ENCODE measurements around the gene CDCP1. TPM values are rescaled to one million over a fixed set of nuclear protein-coding genes. Genes with fewer than 3 reads are reported as not detected.
A peak's percentile ranks its signal among the peaks of the same experiment; 100 is the strongest.

Gene CDCP1
- total RNA-seq, 1 donor from 2014 or later, result 7.4 TPM

DNA sequence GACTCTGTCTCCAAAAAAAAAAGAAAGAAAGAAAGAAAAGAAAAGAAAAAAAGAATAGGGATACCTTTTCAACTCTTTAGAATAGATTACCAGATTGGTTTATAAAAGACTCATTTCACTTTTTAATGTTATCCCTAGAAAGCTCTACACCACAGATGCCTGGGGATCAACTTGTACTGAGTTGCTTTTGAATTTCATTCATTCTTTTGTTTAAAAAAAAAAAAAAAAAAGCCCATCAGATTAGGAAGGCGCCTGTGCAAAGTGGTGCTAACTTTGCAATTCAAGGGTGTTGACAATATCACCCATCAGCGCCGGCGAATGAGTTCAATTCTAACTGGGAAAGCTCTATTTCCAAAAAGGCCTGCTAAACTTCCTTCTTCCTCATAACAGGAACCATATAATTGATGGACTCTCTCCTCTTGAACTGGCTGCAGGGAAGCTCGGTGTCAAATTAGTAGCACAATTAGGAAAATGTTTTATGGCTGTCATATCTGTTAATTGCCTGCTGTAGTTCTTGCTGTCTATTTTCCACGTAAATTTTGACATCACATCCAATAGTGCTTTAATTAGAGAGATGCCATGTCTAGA is 48.8 kb downstream of the CDCP1 start:
- Mint-ChIP-seq H3K27ac (no peak overlapping the region), H3K4me1 (ENCODE audit: low read depth) (peaks cover 24% of the 10 kb centered on the region), H3K4me3 (ENCODE audit: low read depth) (no peak overlapping the region), H3K36me3 (ENCODE audit: low read depth) (peaks cover 47% of the 10 kb centered on the region), H3K9me3 (no peaks in the 10 kb centered on the region), H3K27me3 (ENCODE audit: low read depth) (peaks cover 1% of the 10 kb centered on the region)
- DNase-seq (ENCODE audit: low spot score), result no peak
- intact Hi-C loops (cut with micrococcal nuclease), result no loop called here

DNA sequence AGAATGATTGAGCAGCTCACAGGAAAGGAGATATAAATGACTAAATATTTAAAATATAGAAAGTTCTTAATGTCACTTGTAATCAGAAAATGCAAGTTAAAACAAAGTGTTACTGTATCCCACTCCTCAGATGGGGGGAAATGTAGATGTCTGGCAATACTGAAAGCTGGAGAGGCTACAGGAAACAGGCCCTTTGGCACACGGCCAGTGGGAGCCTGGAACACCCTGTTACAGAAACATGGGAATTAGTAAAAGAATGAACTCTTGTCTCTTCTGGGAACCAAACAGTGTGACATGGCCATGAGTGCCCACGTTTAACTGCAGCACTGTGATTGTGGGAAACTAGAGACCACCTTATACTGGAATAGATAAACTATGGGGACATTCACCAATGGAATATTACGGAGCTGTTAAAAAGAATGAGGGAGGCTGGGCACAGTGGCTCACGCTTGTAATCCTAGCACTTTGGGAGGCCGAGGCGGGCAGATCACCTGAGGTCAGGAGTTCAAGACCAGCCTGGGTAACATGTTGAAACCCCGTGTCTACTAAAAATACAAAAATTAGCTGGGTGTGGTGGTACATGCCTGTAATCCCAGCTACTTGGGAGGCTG is 50.2 kb downstream of the CDCP1 start:
- Mint-ChIP-seq H3K36me3 (ENCODE audit: low read depth) (peaks cover 59% of the 10 kb centered on the region), H3K27me3 (ENCODE audit: low read depth) (peaks cover 1% of the 10 kb centered on the region), H3K4me1 (ENCODE audit: low read depth) (peaks cover 20% of the 10 kb centered on the region), H3K9me3 (no peaks in the 10 kb centered on the region), H3K27ac (no peak overlapping the region), H3K4me3 (ENCODE audit: low read depth) (no peak overlapping the region)
- no peak for DNase-seq (ENCODE audit: low spot score)
- intact Hi-C loops (cut with micrococcal nuclease), result no loop called here

DNA sequence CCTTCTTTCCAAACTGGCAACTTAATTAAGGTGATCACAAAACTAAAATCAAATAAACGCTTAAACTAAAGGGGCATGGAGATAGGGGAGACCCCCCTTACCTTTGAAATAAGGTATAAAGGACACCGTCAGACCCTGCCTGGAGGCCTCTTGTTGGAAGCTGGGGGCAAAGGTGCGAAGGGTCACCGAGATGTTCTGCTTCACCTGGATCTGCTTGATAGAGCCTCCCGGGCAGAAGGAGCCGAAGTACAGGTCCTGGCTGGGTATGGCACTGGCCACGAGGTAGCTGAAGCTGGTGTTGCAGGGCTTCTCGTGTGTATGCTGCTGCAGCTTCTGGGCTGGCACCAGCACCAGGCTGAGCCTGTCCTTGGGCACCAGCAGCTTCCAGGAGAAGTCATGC is 53.0 kb downstream of the CDCP1 start:
- H3K9me3 Mint-ChIP-seq, result no peaks in the 10 kb centered on the region
- H3K4me1 Mint-ChIP-seq (ENCODE audit: low read depth), result peaks cover 26% of the 10 kb centered on the region
- H3K27me3 Mint-ChIP-seq (ENCODE audit: low read depth), result peaks cover 1% of the 10 kb centered on the region
- H3K27ac Mint-ChIP-seq, result no peak overlapping the region
- DNase-seq (ENCODE audit: low spot score), result no peak
- intact Hi-C loops (cut with micrococcal nuclease), result no loop called here
- H3K4me3 Mint-ChIP-seq (ENCODE audit: low read depth), result no peak overlapping the region
- H3K36me3 Mint-ChIP-seq (ENCODE audit: low read depth), result peaks cover 75% of the 10 kb centered on the region

DNA sequence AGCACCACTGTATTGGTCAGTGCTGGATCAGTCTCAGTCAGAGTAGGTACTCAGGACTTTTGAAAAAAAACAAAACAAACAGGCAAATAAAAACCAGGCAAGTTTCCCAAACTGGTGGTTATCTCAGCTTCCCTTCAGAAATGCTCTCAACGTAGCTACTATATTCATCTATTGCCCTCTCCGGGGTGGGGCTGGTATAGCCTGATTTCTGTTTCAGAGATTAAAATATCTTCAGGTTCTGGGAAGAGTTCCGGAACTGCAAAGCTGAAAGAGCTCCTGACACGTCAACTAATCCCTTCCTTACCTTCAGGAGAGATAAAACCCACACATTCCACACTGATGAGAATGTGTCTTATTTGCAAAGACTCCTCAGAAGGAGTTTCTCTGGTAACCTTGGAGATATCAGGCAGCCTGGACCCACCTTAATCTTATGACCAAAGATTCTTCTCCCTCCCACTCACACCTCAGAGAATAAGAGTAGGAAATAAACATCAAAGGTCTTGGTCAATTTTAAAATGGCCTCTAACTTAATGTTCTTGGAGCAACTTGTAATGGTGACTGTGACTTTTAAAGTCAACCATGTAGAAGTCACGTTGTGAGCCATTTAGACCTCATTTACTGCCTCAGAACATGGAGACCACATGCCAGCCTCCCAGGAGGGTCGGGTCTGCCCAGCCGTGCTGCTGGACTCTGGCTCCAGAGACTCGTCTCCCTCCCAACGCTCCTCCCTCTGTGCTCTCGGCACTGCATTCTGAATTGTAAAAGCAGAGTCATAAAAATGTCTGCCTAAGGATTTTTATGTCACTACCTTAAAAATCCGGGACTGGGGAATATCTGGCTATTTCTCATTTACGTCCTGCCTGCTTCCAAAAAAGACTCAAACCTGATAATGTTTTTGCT is 53.8 kb downstream of the CDCP1 start:
- intact Hi-C loops (cut with micrococcal nuclease), result no loop called here
- Mint-ChIP-seq H3K27ac (no peak overlapping the region), H3K4me1 (ENCODE audit: low read depth) (peaks cover 23% of the 10 kb centered on the region), H3K36me3 (ENCODE audit: low read depth) (peaks cover 74% of the 10 kb centered on the region), H3K4me3 (ENCODE audit: low read depth) (no peak overlapping the region), H3K9me3 (no peaks in the 10 kb centered on the region), H3K27me3 (ENCODE audit: low read depth) (peaks cover 1% of the 10 kb centered on the region)
- no peak for DNase-seq (ENCODE audit: low spot score)

DNA sequence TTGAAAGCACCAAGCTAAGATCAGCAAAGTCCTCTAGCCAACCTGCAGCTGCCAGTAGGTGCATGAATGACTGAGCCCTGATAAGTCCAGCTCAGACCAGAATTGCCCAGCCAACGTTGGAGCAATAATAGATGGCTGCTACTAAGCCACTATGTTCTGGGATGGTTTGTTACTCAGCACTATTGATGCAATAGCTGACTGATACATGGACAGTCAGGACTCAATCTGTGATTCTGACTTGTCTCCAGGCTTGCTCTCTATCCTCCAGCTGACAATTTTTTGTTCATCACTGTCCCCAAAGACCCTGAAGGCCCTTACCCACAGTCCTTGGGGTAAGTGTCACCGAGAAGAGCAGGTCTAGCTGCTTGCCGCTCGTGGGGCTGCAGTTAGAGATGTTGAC is 55.3 kb downstream of the CDCP1 start:
- no peaks in the 10 kb centered on the region for H3K9me3 Mint-ChIP-seq
- peaks cover 77% of the 10 kb centered on the region for H3K36me3 Mint-ChIP-seq (ENCODE audit: low read depth)
- H3K4me3 Mint-ChIP-seq (ENCODE audit: low read depth), result no peak overlapping the region
- peaks cover 21% of the 10 kb centered on the region for H3K4me1 Mint-ChIP-seq (ENCODE audit: low read depth)
- H3K27ac Mint-ChIP-seq, result no peak overlapping the region
- intact Hi-C loops (cut with micrococcal nuclease), result no loop called here
- no peak for DNase-seq (ENCODE audit: low spot score)
- H3K27me3 Mint-ChIP-seq (ENCODE audit: low read depth), result peaks cover 1% of the 10 kb centered on the region

DNA sequence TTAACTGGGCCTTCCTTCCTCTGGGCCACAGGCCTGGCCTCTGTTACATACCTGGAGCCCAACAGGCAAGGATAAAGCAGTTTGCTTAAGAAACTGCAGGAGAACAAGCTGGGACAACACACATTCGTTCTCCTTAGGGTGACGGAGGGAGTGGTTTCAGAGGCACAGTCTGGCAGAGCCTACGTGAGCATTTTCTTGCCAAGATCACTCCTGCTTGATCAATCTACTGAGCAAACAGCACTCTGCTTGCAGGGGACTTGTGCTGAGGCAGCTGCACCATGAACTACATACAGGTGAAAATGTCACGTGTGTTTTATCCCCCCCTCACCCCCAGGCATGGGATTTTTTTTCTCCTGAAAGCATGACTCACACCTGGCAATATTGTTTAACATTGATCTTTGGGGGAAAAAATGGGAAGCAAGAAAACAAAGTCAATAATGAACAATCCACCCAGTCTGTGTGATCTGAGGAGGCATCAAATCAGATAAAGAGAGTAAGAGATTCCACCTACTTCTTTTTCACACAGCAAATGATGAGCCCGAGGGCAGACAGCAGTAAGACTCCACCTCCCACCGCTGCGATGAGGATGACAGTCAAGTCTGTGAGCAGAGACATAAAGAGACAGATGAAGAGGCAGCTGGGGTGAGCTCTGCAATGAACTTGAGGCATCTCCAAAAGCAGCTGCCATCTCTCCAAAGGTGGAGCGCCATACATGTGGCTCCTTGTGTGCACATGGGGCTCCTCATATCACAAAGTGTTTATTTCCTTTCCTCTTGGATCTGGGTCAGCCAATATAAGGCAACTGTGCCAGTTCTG is 57.4 kb downstream of the CDCP1 start:
- Mint-ChIP-seq H3K36me3 (ENCODE audit: low read depth) (peaks cover 75% of the 10 kb centered on the region), H3K4me3 (ENCODE audit: low read depth) (no peak overlapping the region), H3K27ac (peak overlapping the region; percentile 60), H3K27me3 (ENCODE audit: low read depth) (peaks cover 1% of the 10 kb centered on the region), H3K9me3 (no peaks in the 10 kb centered on the region), H3K4me1 (ENCODE audit: low read depth) (peaks cover 13% of the 10 kb centered on the region)
- intact Hi-C loops (cut with micrococcal nuclease), result no loop called here
- DNase-seq (ENCODE audit: low spot score), result no peak

DNA sequence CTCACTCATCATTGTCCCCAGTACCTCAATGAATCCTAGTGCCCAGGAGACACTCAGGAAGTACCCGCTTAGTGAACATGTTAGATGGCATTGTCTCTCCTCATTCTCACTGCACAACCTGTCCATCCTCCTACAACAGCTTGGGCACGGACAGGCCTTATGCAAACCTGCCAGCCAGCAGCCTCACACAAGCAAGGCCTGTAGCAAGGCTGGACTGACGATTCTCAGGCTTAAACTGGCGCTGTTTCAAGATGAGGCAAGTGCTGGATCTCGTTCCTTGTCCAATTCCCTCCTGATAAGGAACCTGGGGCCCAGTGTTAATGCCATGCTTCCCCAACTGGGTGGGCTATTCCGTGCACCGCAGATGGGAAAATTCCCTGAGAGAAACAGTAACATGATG is 59.0 kb downstream of the CDCP1 start:
- DNase-seq (ENCODE audit: low spot score), result no peak
- H3K27me3 Mint-ChIP-seq (ENCODE audit: low read depth), result no peaks in the 10 kb centered on the region
- H3K4me3 Mint-ChIP-seq (ENCODE audit: low read depth), result no peak overlapping the region
- H3K36me3 Mint-ChIP-seq (ENCODE audit: low read depth), result peaks cover 60% of the 10 kb centered on the region
- peaks cover 13% of the 10 kb centered on the region for H3K4me1 Mint-ChIP-seq (ENCODE audit: low read depth)
- no peak overlapping the region for H3K27ac Mint-ChIP-seq
- intact Hi-C loops (cut with micrococcal nuclease), result no loop called here
- no peaks in the 10 kb centered on the region for H3K9me3 Mint-ChIP-seq

DNA sequence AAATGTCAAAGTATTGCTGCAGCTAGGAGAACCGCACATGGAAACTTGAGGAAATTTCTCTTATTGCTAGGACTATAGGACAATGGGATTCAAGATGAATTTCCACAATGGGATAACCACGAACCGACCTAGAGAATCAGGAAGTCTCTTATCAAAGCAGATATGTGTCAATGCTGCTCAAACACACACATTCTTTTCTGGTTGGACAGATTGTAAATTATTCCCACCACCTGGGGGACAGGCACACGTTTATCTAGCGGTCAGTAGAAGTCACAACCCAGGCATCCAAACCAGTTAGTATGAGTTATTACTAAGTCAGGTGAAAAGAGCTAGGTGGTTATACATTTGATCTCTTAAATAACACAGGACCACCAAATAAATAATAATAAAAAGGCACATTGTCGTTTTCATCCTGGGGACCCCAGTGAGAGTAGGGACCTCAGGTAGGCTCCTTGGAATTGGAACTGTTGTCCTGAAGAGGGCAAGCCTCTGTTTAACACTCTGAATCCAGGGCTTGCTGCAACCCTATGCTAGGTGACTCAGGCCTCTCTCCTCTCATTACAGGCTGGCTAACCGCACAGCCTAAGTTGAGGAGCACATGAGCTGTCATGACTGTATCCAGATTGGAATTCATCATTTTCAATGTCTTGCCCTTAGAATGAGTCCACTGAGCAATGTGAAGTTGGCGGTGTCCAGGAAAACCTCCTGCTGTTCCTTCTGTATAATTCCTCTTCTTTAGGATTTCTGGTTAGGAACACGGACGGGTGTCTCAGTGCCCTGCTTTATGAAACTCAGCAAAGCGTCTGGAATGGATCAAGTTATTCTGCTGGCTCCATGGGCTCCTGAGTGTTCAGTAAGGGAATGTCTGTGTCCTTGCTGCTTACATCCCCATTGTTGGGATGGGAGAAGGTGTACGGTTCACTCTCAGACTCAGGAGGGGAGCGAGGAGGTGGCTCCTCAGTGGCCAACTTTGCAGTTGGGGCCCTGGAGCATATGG is 61.1 kb downstream of the CDCP1 start:
- no peaks in the 10 kb centered on the region for H3K27me3 Mint-ChIP-seq (ENCODE audit: low read depth)
- DNase-seq (ENCODE audit: low spot score), result no peak
- intact Hi-C loops (cut with micrococcal nuclease), result no loop called here
- H3K27ac Mint-ChIP-seq, result no peak overlapping the region
- no peaks in the 10 kb centered on the region for H3K9me3 Mint-ChIP-seq
- peaks cover 42% of the 10 kb centered on the region for H3K36me3 Mint-ChIP-seq (ENCODE audit: low read depth)
- no peak overlapping the region for H3K4me3 Mint-ChIP-seq (ENCODE audit: low read depth)
- peaks cover 13% of the 10 kb centered on the region for H3K4me1 Mint-ChIP-seq (ENCODE audit: low read depth)

DNA sequence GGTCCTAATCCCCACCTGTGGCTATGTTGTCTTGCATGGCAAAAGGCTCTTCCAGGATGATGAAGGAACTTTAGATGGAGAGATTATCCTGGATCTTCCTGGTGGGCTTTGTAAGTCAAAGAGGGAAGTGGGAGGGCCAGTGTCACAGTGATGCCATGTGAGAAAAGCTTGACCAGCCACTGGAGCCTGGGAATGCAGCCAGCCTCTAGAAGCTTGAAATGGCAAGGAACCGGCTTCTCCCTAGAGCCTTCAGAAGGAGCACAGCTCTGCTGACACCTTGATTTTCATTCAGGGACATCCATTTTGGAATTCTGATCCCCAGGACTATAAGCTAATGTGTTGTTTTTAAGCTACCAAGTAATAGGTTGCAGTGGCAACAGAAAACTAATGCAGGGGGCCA is 61.8 kb downstream of the CDCP1 start:
- Mint-ChIP-seq H3K27me3 (ENCODE audit: low read depth) (no peaks in the 10 kb centered on the region), H3K9me3 (no peaks in the 10 kb centered on the region), H3K27ac (no peak overlapping the region), H3K36me3 (ENCODE audit: low read depth) (peaks cover 35% of the 10 kb centered on the region), H3K4me1 (ENCODE audit: low read depth) (peaks cover 12% of the 10 kb centered on the region), H3K4me3 (ENCODE audit: low read depth) (no peak overlapping the region)
- intact Hi-C loops (cut with micrococcal nuclease), result no loop called here
- DNase-seq (ENCODE audit: low spot score), result no peak

DNA sequence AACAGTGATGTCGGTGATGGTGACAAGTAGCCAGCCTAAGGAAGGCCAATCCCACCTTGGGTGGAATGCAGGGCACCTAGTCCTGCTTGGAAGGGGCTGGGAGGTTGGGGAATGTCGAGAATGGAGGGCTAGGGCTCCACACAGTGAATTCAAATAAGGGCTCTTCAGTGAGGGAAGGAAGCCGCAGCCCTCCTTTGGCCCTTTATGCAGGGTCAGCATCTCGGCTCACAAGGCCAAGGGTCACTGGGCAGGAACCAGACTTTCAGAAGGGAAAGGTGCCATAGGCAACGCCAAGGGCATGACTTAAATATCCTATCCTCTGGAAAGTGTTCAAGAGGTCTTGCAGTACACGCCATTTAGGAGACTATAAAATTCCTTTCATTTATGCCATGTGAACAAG is 63.2 kb downstream of the CDCP1 start:
- H3K4me3 Mint-ChIP-seq (ENCODE audit: low read depth), result no peak overlapping the region
- peaks cover 24% of the 10 kb centered on the region for H3K36me3 Mint-ChIP-seq (ENCODE audit: low read depth)
- H3K27me3 Mint-ChIP-seq (ENCODE audit: low read depth), result no peaks in the 10 kb centered on the region
- no peak overlapping the region for H3K27ac Mint-ChIP-seq
- intact Hi-C loops (cut with micrococcal nuclease), result no loop called here
- no peaks in the 10 kb centered on the region for H3K9me3 Mint-ChIP-seq
- DNase-seq (ENCODE audit: low spot score), result no peak
- H3K4me1 Mint-ChIP-seq (ENCODE audit: low read depth), result peaks cover 8% of the 10 kb centered on the region

DNA sequence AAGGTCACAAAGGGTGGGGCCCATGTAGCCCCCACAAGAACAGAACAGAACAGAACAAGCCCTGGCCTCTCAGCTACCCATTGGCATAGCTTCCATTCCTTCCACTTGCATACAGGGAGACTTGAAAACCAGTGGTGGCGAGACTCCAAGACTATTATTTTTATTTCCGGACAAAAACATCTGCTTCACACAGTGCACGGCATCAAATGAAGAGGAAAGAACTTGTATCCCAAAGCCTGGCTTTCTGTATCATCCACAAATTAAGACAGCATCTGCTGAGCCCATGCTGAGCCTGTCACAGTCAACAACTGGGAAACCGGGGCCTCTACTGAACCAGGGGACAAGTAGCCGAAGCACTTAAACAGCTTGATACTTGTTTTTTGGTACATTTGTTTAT is 64.0 kb downstream of the CDCP1 start:
- Mint-ChIP-seq H3K27me3 (ENCODE audit: low read depth) (no peaks in the 10 kb centered on the region), H3K27ac (no peak overlapping the region), H3K9me3 (no peaks in the 10 kb centered on the region), H3K4me1 (ENCODE audit: low read depth) (peaks cover 8% of the 10 kb centered on the region), H3K4me3 (ENCODE audit: low read depth) (no peak overlapping the region), H3K36me3 (ENCODE audit: low read depth) (peaks cover 20% of the 10 kb centered on the region)
- intact Hi-C loops (cut with micrococcal nuclease), result no loop called here
- DNase-seq (ENCODE audit: low spot score), result no peak
